Subcutaneous adipose tissue (tissue), 4 donors: ENCODE results near the gene RNLS. TPM values are rescaled to one million over a fixed set of nuclear protein-coding genes. Genes with fewer than 3 reads are reported as not detected.

Experiments used
- total RNA-seq, 4 donors: library from RNA; depleted of rRNA; stranded (reverse); fragments of >200 nt; gene quantifications; one replicate each; pipeline ENCODE4 v1.1.0, GENCODE V29; 2016
- TF ChIP-seq, protein P1 (sequence below): fragments of 450-650 bp; IDR thresholded peaks from one replicate; pipeline ENCODE4 v1.5.1; 2016; ENCODE audit warnings: low read depth, mild to moderate bottlenecking, control low read depth, antibody characterized with exemption, moderate library complexity

RNLS gene
- total RNA-seq, 4 donors from 2014 or later: 14.1 to 27.7 (median 23.1) TPM

DNA sequence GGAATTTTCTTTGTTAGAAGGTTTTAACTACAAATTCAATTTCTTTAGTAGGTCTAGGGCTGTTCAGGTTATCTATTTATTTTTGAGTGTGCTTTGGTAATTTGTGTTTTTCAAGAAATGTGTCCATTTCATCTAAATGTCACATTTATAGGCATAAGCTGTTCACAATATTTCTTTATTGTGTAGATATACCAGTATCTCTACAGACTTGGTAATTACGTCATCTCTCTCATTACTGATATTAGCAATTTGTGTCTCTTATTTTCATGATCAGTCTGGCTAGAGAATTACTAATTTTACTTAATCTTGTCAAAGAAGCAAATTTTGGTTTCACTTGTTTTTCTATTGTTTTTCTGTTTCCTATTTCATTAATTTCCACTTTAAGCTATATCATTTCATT, 152.0 kb downstream of the RNLS start:
- TF ChIP-seq, protein P1, sequence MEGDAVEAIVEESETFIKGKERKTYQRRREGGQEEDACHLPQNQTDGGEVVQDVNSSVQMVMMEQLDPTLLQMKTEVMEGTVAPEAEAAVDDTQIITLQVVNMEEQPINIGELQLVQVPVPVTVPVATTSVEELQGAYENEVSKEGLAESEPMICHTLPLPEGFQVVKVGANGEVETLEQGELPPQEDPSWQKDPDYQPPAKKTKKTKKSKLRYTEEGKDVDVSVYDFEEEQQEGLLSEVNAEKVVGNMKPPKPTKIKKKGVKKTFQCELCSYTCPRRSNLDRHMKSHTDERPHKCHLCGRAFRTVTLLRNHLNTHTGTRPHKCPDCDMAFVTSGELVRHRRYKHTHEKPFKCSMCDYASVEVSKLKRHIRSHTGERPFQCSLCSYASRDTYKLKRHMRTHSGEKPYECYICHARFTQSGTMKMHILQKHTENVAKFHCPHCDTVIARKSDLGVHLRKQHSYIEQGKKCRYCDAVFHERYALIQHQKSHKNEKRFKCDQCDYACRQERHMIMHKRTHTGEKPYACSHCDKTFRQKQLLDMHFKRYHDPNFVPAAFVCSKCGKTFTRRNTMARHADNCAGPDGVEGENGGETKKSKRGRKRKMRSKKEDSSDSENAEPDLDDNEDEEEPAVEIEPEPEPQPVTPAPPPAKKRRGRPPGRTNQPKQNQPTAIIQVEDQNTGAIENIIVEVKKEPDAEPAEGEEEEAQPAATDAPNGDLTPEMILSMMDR: no peak

- TF ChIP-seq, protein P1: no peak
Measured at GRCh38 chr10:88428976-88429375, 154.1 kb downstream of the RNLS start.

DNA sequence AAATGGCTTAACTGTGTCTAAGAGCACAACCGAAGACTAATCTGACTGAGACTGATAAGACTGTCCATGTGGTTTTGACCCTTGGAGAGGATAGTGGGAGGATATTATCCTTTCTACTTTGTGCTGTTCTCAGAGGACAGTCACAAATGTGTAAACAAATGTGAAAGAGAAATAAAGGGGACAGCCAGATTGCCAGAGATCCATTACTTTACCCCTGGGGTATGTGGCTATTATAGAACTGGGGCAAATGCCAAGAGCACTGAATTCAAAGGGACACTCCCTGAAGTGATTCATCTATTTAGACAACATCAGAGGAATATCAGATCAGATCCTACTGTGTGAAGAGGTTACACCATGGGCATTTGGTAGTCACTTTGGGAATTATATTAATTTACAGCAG, 154.7 kb downstream of the RNLS start:
- TF ChIP-seq, protein P1: no peak

GRCh38 chr10:88427024-88427423, 156.1 kb downstream of the RNLS start:
- TF ChIP-seq, protein P1: no peak

- TF ChIP-seq, protein P1: no peak
Measured at GRCh38 chr10:88424881-88425280, 158.2 kb downstream of the RNLS start.

GRCh38 chr10:88423732-88424131, 159.4 kb downstream of the RNLS start:
- TF ChIP-seq, protein P1: no peak

DNA sequence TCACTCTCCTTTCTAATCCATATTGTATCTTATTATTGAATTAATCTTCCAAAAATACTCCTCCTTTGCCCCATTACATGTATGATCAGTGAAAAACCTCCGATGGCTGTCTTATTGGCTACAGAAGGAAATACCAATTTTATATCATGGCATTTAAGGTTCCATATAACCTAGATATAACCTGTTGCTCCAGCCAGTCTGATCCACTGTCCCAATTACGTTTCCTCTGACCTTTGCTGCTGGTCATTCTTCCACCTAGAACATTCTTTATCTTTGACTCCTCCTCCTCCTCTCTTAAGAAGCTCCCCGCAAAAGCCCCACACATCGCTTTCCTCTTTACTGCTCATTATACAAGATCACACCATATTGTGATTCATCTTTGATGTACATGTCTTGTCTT, 161.5 kb downstream of the RNLS start:
- TF ChIP-seq, protein P1: no peak

GRCh38 chr10:88418871-88419270, 164.2 kb downstream of the RNLS start:
- TF ChIP-seq, protein P1: no peak
